ENCODE results near the gene CITED2. TPM values are rescaled to one million over a fixed set of nuclear protein-coding genes. Genes with fewer than 3 reads are reported as not detected.

The CITED2 gene
- polyA plus RNA-seq, 1 donor (not counting 4 experiments of a cell fraction or from before 2014, with no cell fraction given) = 25.0 TPM

DNA sequence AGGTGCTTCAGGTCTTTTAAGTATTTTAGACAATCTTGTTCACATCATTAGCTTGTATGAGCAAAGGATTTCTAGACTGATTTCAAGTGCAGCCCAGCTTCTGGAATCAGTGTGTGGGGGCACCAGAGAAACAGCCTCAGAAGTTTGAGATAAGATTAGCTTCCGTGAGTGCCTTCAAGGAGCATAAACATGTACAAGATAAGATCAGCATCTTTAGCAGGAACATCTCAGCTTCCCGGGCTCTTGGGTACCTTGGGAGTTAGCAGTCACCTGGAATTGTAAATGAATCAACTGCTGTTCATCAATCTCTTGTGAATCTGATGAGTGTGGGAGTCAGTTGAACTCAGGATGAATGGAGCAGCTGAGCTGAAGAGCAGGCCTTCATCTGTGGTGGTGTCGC, 12.0 kb upstream of the CITED2 start:
- H4K20me1 ChIP-seq (ENCODE audit: control insufficient read depth, extremely low read depth, insufficient read depth, low read length) = no peaks in the 10 kb centered on the region
- H3K4me3 ChIP-seq (ENCODE audit: control insufficient read depth in 2 of 3, extremely low read depth in 1 of 3, insufficient read depth in 2 of 3, low read depth in 1 of 3, low read length in 3 of 3) = no peak overlapping the region
- DNase-seq (ENCODE audit: low read depth, low spot score) (no peak), FAIRE-seq (no peak)
- no peak overlapping the region for H3K27ac ChIP-seq (ENCODE audit: control insufficient read depth, insufficient read depth, low read length)
- no peaks in the 10 kb centered on the region for H3K4me1 ChIP-seq (ENCODE audit: control insufficient read depth, extremely low read depth, insufficient read depth, low read length)
- no peak overlapping the region for H3K4me2 ChIP-seq (ENCODE audit: control insufficient read depth, extremely low read depth, insufficient read depth, low read depth, low read length)
- dilution Hi-C loops (cut with MboI; ENCODE audit: extremely low pct_ligation_motif_present, low sequenced_read_pairs) = no loop called here
- no peak for TF ChIP-seq EZH2 (IDR thresholded peaks at IDR 0.05; ENCODE audit: low read length)
- no peak for TF ChIP-seq CTCF (optimal IDR thresholded peaks at IDR 0.05 in 1 of 3, IDR thresholded peaks at IDR 0.05 in 1 of 3, conservative IDR thresholded peaks at IDR 0.05 in 1 of 3; ENCODE audit: extremely low read depth in 1 of 3, insufficient read depth in 2 of 3, low read length in 3 of 3)
- H3K9me1 ChIP-seq (ENCODE audit: control insufficient read depth, extremely low read depth, insufficient read depth, low read length) = no peaks in the 10 kb centered on the region
- H3K79me2 ChIP-seq (ENCODE audit: control insufficient read depth, insufficient read depth, low read length) = no peaks in the 10 kb centered on the region
- H3K36me3 ChIP-seq (ENCODE audit: control insufficient read depth in 2 of 2, extremely low read depth in 1 of 2, insufficient read depth in 2 of 2, low read length in 2 of 2) = no peaks in the 10 kb centered on the region
- no peaks in the 10 kb centered on the region for H3K27me3 ChIP-seq (ENCODE audit: control insufficient read depth, extremely low read depth, insufficient read depth, low read length)
- no peaks in the 10 kb centered on the region for H3K9me3 ChIP-seq (ENCODE audit: control insufficient read depth, low read depth, low read length)
- no peak overlapping the region for H3K9ac ChIP-seq (ENCODE audit: control insufficient read depth, extremely low read depth, insufficient read depth, low read length)
- no peak overlapping the region for H2AFZ ChIP-seq (ENCODE audit: control insufficient read depth, low read length)

- Histone ChIP-seq H3K9ac (ENCODE audit: control insufficient read depth, extremely low read depth, insufficient read depth, low read length) (no peak overlapping the region), H3K9me3 (ENCODE audit: control insufficient read depth, low read depth, low read length) (no peaks in the 10 kb centered on the region), H3K36me3 (ENCODE audit: control insufficient read depth in 2 of 2, extremely low read depth in 1 of 2, insufficient read depth in 2 of 2, low read length in 2 of 2) (no peaks in the 10 kb centered on the region), H3K4me1 (ENCODE audit: control insufficient read depth, extremely low read depth, insufficient read depth, low read length) (peaks cover 22% of the 10 kb centered on the region), H3K79me2 (ENCODE audit: control insufficient read depth, insufficient read depth, low read length) (no peaks in the 10 kb centered on the region), H3K27ac (ENCODE audit: control insufficient read depth, insufficient read depth, low read length) (no peak overlapping the region), H3K9me1 (ENCODE audit: control insufficient read depth, extremely low read depth, insufficient read depth, low read length) (peaks cover 3% of the 10 kb centered on the region), H3K27me3 (ENCODE audit: control insufficient read depth, extremely low read depth, insufficient read depth, low read length) (no peaks in the 10 kb centered on the region), H2AFZ (ENCODE audit: control insufficient read depth, low read length) (no peak overlapping the region), H4K20me1 (ENCODE audit: control insufficient read depth, extremely low read depth, insufficient read depth, low read length) (no peaks in the 10 kb centered on the region), H3K4me2 (ENCODE audit: control insufficient read depth, extremely low read depth, insufficient read depth, low read depth, low read length) (no peak overlapping the region), H3K4me3 (ENCODE audit: control insufficient read depth in 2 of 3, extremely low read depth in 1 of 3, insufficient read depth in 2 of 3, low read depth in 1 of 3, low read length in 3 of 3) (no peak overlapping the region)
- DNase-seq (ENCODE audit: low read depth, low spot score) (no peak), FAIRE-seq (no peak)
- dilution Hi-C loops (cut with MboI; ENCODE audit: extremely low pct_ligation_motif_present, low sequenced_read_pairs) = no loop called here
- TF ChIP-seq CTCF (optimal IDR thresholded peaks at IDR 0.05 in 1 of 3, IDR thresholded peaks at IDR 0.05 in 1 of 3, conservative IDR thresholded peaks at IDR 0.05 in 1 of 3; ENCODE audit: extremely low read depth in 1 of 3, insufficient read depth in 2 of 3, low read length in 3 of 3) (no peak), EZH2 (IDR thresholded peaks at IDR 0.05; ENCODE audit: low read length) (no peak)
Measured at GRCh38 chr6:139381216-139381865, 6.9 kb upstream of the CITED2 start.
